Activated naive CD4-positive, alpha-beta T cell treated with anti-CD3 and anti-CD28 coated beads, Interleukin-2, amount 10 ng/mL, durations not matched to agents 7 days and 5 days (primary cell): Measurements from ENCODE around the gene PIN1.
"Not testable (repeated sequence)": the region's sequence is repeated elsewhere in the genome, so short reads cannot be mapped to it uniquely, and the experiment has no call there.

Experiments used
- CTCF ChIA-PET: fragments of 350-600 bp; sonication (Branson Sonifier 250); formaldehyde crosslinking; loops from one replicate; lab custom pipeline; 2021; ENCODE audit warnings: antibody characterized with exemption; lab: Charles Lee
- DNase-seq: peaks from one replicate; pipeline ENCODE4 v3.0.0-alpha.2; 2020
- H3K27ac Mint-ChIP-seq: one replicate; pipeline ENCODE4 v1.8.0; 2021; ENCODE audit warnings: mild to moderate bottlenecking, moderate library complexity, mixed read lengths
- H3K27me3 Mint-ChIP-seq: one replicate; pipeline ENCODE4 v1.8.0; 2021; ENCODE audit warnings: mild to moderate bottlenecking, mixed read lengths
- H3K36me3 Mint-ChIP-seq: one replicate; pipeline ENCODE4 v1.8.0; 2021; ENCODE audit warnings: mixed read lengths
- H3K4me1 Mint-ChIP-seq: one replicate; pipeline ENCODE4 v1.8.0; 2021; ENCODE audit warnings: mixed read lengths
- H3K4me3 Mint-ChIP-seq: one replicate; pipeline ENCODE4 v1.8.0; 2021; ENCODE audit warnings: mild to moderate bottlenecking, moderate library complexity, mixed read lengths
- H3K9me3 Mint-ChIP-seq: one replicate; pipeline ENCODE4 v1.8.0; 2021; ENCODE audit warnings: mixed read lengths

PIN1 gene

GRCh38 chr19:9834726-9835506, at the start of gene PIN1:
Gene PIN1 (plus strand): TSS chr19:9835318. CDS start chr19:9835345, 27 bp downstream.
- Mint-ChIP-seq H3K9me3 (no peaks in the 10 kb centered on the region), H3K36me3 (peaks cover 25% of the 10 kb centered on the region), H3K4me1 (peaks cover 34% of the 10 kb centered on the region), H3K27me3 (no peaks in the 10 kb centered on the region), H3K4me3 (peak within 1 kb of the TSS; percentile 92), H3K27ac (peak within 1 kb of the TSS; percentile 90)
- DNase-seq: peak; percentile 99
- CTCF ChIA-PET: interaction anchor here (0.6 to 1.2 kb wide), 3 partner anchors 23 to 209 kb away, joined by 3 read pairs; no protein-coding TSS in a partner anchor

GRCh38 chr19:9785367-9786331, 49.5 kb upstream of the PIN1 start:
- Mint-ChIP-seq H3K27me3 (no peaks in the 10 kb centered on the region), H3K4me3 (peak overlapping the region; percentile 87), H3K36me3 (peaks cover 5% of the 10 kb centered on the region), H3K4me1 (peaks cover 34% of the 10 kb centered on the region), H3K9me3 (peaks cover 2% of the 10 kb centered on the region), H3K27ac (peak overlapping the region; percentile 96)
- CTCF ChIA-PET: no interaction called here
- DNase-seq: peak; percentile 99

- DNase-seq: no peak
These were observed 48.8 kb upstream of the PIN1 start for GRCh38 chr19:9786342-9786741.

GRCh38 chr19:9786819-9787218, 48.3 kb upstream of the PIN1 start:
- Mint-ChIP-seq H3K36me3 (peaks cover 5% of the 10 kb centered on the region), H3K4me3 (peak overlapping the region; percentile 71), H3K27ac (peak overlapping the region; percentile 75), H3K4me1 (peaks cover 41% of the 10 kb centered on the region), H3K27me3 (no peaks in the 10 kb centered on the region), H3K9me3 (peaks cover 2% of the 10 kb centered on the region)
- CTCF ChIA-PET: interaction anchor here (0.8 kb wide), 1 partner anchor 9 kb away, joined by 3 read pairs; no protein-coding TSS in a partner anchor
- DNase-seq: no peak

More at GRCh38 chr19:9786342-9786741, 48.8 kb upstream of the PIN1 start:
- H3K27me3 Mint-ChIP-seq: no peaks in the 10 kb centered on the region
- H3K9me3 Mint-ChIP-seq: peaks cover 2% of the 10 kb centered on the region
- peaks cover 38% of the 10 kb centered on the region for H3K4me1 Mint-ChIP-seq
- peak overlapping the region; percentile 87 for H3K4me3 Mint-ChIP-seq
- H3K27ac Mint-ChIP-seq: peak overlapping the region; percentile 96
- peaks cover 5% of the 10 kb centered on the region for H3K36me3 Mint-ChIP-seq
- CTCF ChIA-PET: interaction anchor here (0.8 kb wide), 1 partner anchor 9 kb away, joined by 3 read pairs; no protein-coding TSS in a partner anchor

GRCh38 chr19:9788604-9789003, 46.5 kb upstream of the PIN1 start:
- H3K36me3 Mint-ChIP-seq, H3K4me3 Mint-ChIP-seq, H3K9me3 Mint-ChIP-seq, H3K27ac Mint-ChIP-seq, CTCF ChIA-PET, H3K27me3 Mint-ChIP-seq, DNase-seq: not testable (repeated sequence)
- peaks cover 43% of the 10 kb centered on the region for H3K4me1 Mint-ChIP-seq

GRCh38 chr19:9789066-9789465, 46.1 kb upstream of the PIN1 start:
- DNase-seq: no peak
- CTCF ChIA-PET: no interaction called here
- Mint-ChIP-seq H3K4me1 (peaks cover 41% of the 10 kb centered on the region), H3K36me3 (peaks cover 2% of the 10 kb centered on the region), H3K27me3 (no peaks in the 10 kb centered on the region), H3K27ac (no peak overlapping the region), H3K4me3 (no peak overlapping the region), H3K9me3 (peaks cover 6% of the 10 kb centered on the region)

- not testable (repeated sequence) for H3K36me3 Mint-ChIP-seq, H3K27ac Mint-ChIP-seq, DNase-seq, H3K4me3 Mint-ChIP-seq, H3K9me3 Mint-ChIP-seq, H3K27me3 Mint-ChIP-seq
- peaks cover 36% of the 10 kb centered on the region for H3K4me1 Mint-ChIP-seq
- CTCF ChIA-PET: interaction anchor here (1.4 to 2.2 kb wide), 3 partner anchors 163 to 204 kb away, joined by 4 to 7 read pairs (median 4); partner anchors contain the start of gene ZNF121
These were observed 45.5 kb upstream of the PIN1 start for GRCh38 chr19:9789579-9789978.

GRCh38 chr19:9791073-9791367, 44.1 kb upstream of the PIN1 start:
- CTCF ChIA-PET: interaction anchor here (1.4 to 2.2 kb wide), 2 partner anchors 165 to 206 kb away, joined by 4 to 7 read pairs; partner anchors contain the start of gene ZNF121

GRCh38 chr19:9791552-9792205, 43.4 kb upstream of the PIN1 start:
- H3K27ac Mint-ChIP-seq: peak overlapping the region; percentile 93
- peaks cover 29% of the 10 kb centered on the region for H3K4me1 Mint-ChIP-seq
- peak overlapping the region; percentile 83 for H3K4me3 Mint-ChIP-seq
- DNase-seq: peak; percentile 97
- CTCF ChIA-PET: interaction anchor here (2.2 kb wide), 1 partner anchor 166 kb away, joined by 7 read pairs; no protein-coding TSS in a partner anchor
- peaks cover 2% of the 10 kb centered on the region for H3K36me3 Mint-ChIP-seq
- no peaks in the 10 kb centered on the region for H3K27me3 Mint-ChIP-seq
- H3K9me3 Mint-ChIP-seq: peaks cover 6% of the 10 kb centered on the region

More at GRCh38 chr19:9791073-9791367, 44.1 kb upstream of the PIN1 start:
- not testable (repeated sequence) for H3K36me3 Mint-ChIP-seq, DNase-seq, H3K27me3 Mint-ChIP-seq, H3K9me3 Mint-ChIP-seq
- H3K4me3 Mint-ChIP-seq: peak overlapping the region; percentile 83
- peaks cover 28% of the 10 kb centered on the region for H3K4me1 Mint-ChIP-seq
- H3K27ac Mint-ChIP-seq: peak overlapping the region; percentile 93

GRCh38 chr19:9792206-9793070, 42.7 kb upstream of the PIN1 start:
- peaks cover 6% of the 10 kb centered on the region for H3K9me3 Mint-ChIP-seq
- H3K27ac Mint-ChIP-seq: peak overlapping the region; percentile 93
- CTCF ChIA-PET: no interaction called here
- peak; percentile 94 for DNase-seq
- no peaks in the 10 kb centered on the region for H3K27me3 Mint-ChIP-seq
- peak overlapping the region; percentile 83 for H3K4me3 Mint-ChIP-seq
- H3K4me1 Mint-ChIP-seq: peaks cover 30% of the 10 kb centered on the region
- peaks cover 2% of the 10 kb centered on the region for H3K36me3 Mint-ChIP-seq

- Mint-ChIP-seq H3K4me1 (peaks cover 35% of the 10 kb centered on the region), H3K9me3 (peaks cover 6% of the 10 kb centered on the region), H3K4me3 (peak overlapping the region; percentile 83), H3K36me3 (no peaks in the 10 kb centered on the region), H3K27me3 (no peaks in the 10 kb centered on the region), H3K27ac (peak overlapping the region; percentile 93)
- CTCF ChIA-PET: no interaction called here
- peak; percentile 78 for DNase-seq
These were observed 42.0 kb upstream of the PIN1 start for GRCh38 chr19:9793071-9793591.

GRCh38 chr19:9796113-9796773, 38.9 kb upstream of the PIN1 start:
- Mint-ChIP-seq H3K4me3 (no peak overlapping the region), H3K27me3 (no peaks in the 10 kb centered on the region), H3K36me3 (no peaks in the 10 kb centered on the region), H3K4me1 (peaks cover 44% of the 10 kb centered on the region), H3K27ac (peak overlapping the region; percentile 83), H3K9me3 (peaks cover 6% of the 10 kb centered on the region)
- peak; percentile 93 for DNase-seq
- CTCF ChIA-PET: interaction anchor here (0.7 to 1.6 kb wide), 6 partner anchors 10 to 212 kb away, joined by 3 to 6 read pairs (median 4); partner anchors contain the start of gene ZNF121
